HCT116 (cell line): ENCODE measurements around the gene PANK4. TPM values are rescaled to one million over a fixed set of nuclear protein-coding genes. Genes with fewer than 3 reads are reported as not detected.

Experiments used
- ATAC-seq: fragments of 200-7000 bp; cut with Tn5 transposase; 2 replicates; pipeline ENCODE4 v1.9.1; 2020; ENCODE audit warnings: mild to moderate bottlenecking, moderate library complexity
- BruUV-seq: library from RNA; stranded (reverse); fragments of 400-500 nt; replicated peaks from 2 replicates; lab custom pipeline; 2021; lab: Mats Ljungman, UMichigan
- CTCF ChIA-PET: fragments of 300-600 bp; sonication (Branson Sonifier 250); formaldehyde crosslinking; loops from one replicate; lab custom pipeline; 2021; ENCODE audit warnings: antibody characterized with exemption; lab: Charles Lee
- POLR2A ChIA-PET: fragments of 300-600, 350-600 bp; sonication (Branson Sonifier 250); formaldehyde crosslinking; loops from one replicate; lab custom pipeline; 2021; ENCODE audit warnings: antibody characterized with exemption; lab: Charles Lee
- RAD21 ChIA-PET, 2 experiments: fragments of 300-600 bp; sonication (Branson Sonifier 250); formaldehyde crosslinking; loops; one replicate each; lab custom pipeline; 2023; ENCODE audit warnings: low total read pairs in 2 of 2; ENCODE audit not compliant: uncharacterized antibody in 2 of 2, unreplicated experiment in 2 of 2, low non-redundant PET in 1 of 2; lab: Charles Lee
- DNase-seq: peaks from one replicate; pipeline ENCODE4 v3.0.0-alpha.2; 2010; ENCODE audit warnings: low read depth, low spot score
- H2AFZ ChIP-seq: fragments of 200-600 bp; shearing (Covaris generic), sonication (generic); 2 replicates; pipeline ENCODE4 v1.6.1; 2017; ENCODE audit warnings: low read depth, mixed run types, mixed read lengths, antibody characterized with exemption, low read length; ENCODE audit not compliant: poor library complexity, severe bottlenecking
- H3K27ac ChIP-seq: 2 replicates; pipeline ENCODE4 v1.5.1; 2012; ENCODE audit warnings: low read depth, low read length
- H3K27me3 ChIP-seq: fragments of 200-600 bp; sonication (generic); 2 replicates; pipeline ENCODE4 v1.6.1; 2016; ENCODE audit warnings: mixed run types, low read length, mixed read lengths; ENCODE audit not compliant: insufficient read depth
- H3K36me3 ChIP-seq, 2 experiments: fragments of 200-500 bp in 1 of 2; fragments of 200-600 bp in 1 of 2; sonication (Bioruptor generic) in 1 of 2; sonication (generic) in 1 of 2; 2 replicates each; pipeline versions ENCODE4 v1.5.1 to v1.6.1; 2014 to 2016; ENCODE audit warnings: low read length in 2 of 2, inconsistent platforms in 1 of 2, mixed read lengths in 1 of 2, mixed run types in 1 of 2; ENCODE audit not compliant: insufficient read depth in 2 of 2, control insufficient read depth in 1 of 2
- H3K4me1 ChIP-seq, 2 experiments: fragments of 200-600 bp in 1 of 2; sonication (generic) in 1 of 2; 2 replicates each; pipeline versions ENCODE4 v1.5.1 to v1.6.1; 2012 to 2017; ENCODE audit warnings: low read length in 2 of 2, inconsistent platforms in 1 of 2, mild to moderate bottlenecking in 1 of 2, mixed read lengths in 1 of 2, mixed run types in 1 of 2, moderate library complexity in 1 of 2; ENCODE audit not compliant: insufficient read depth in 2 of 2, control insufficient read depth in 1 of 2
- H3K4me2 ChIP-seq: fragments of 200-600 bp; sonication (generic); 2 replicates; pipeline ENCODE4 v1.6.1; 2017; ENCODE audit warnings: mixed run types, low read length, mixed read lengths
- H3K4me3 ChIP-seq, 2 experiments: fragments of 200-600 bp in 1 of 2; sonication (generic) in 1 of 2; replicated peaks in 1 of 2; 2 replicates each; pipeline ENCODE4 v1.5.1; 2011 to 2016; ENCODE audit warnings: low read length in 2 of 2, control low read depth in 1 of 2, low read depth in 1 of 2, mild to moderate bottlenecking in 1 of 2, mixed read lengths in 1 of 2, mixed run types in 1 of 2
- H3K79me2 ChIP-seq: fragments of 200-600 bp; sonication (generic); 2 replicates; pipeline ENCODE4 v1.6.1; 2017; ENCODE audit warnings: mild to moderate bottlenecking, mixed run types, low read length, moderate library complexity, mixed read lengths; ENCODE audit not compliant: insufficient read depth
- H3K9ac ChIP-seq: fragments of 200-600 bp; sonication (generic); 2 replicates; pipeline ENCODE4 v1.6.1; 2016; ENCODE audit warnings: low read length, mixed read lengths
- H3K9me2 ChIP-seq: fragments of 200-600 bp; sonication (generic), shearing (Covaris generic); 2 replicates; pipeline ENCODE4 v1.6.1; 2017; ENCODE audit warnings: mixed run types, mild to moderate bottlenecking, moderate library complexity; ENCODE audit not compliant: insufficient read depth
- H3K9me3 ChIP-seq, 2 experiments: fragments of 200-500 bp in 1 of 2; fragments of 200-600 bp in 1 of 2; sonication (Bioruptor generic) in 1 of 2; sonication (generic) in 1 of 2; 2 replicates each; pipeline ENCODE4 v1.6.1; 2014 to 2017; ENCODE audit warnings: low read length in 2 of 2, mixed read lengths in 2 of 2, inconsistent platforms in 1 of 2, low read depth in 1 of 2, mild to moderate bottlenecking in 1 of 2, mixed run types in 1 of 2, moderate library complexity in 1 of 2; ENCODE audit not compliant: control insufficient read depth in 1 of 2, insufficient read depth in 1 of 2
- H4K20me1 ChIP-seq: fragments of 200-600 bp; sonication (generic), shearing (Covaris generic); 2 replicates; pipeline ENCODE4 v1.6.1; 2017; ENCODE audit warnings: mixed run types, mild to moderate bottlenecking, moderate library complexity; ENCODE audit not compliant: insufficient read depth
- ATF3 ChIP-seq: IDR thresholded peaks from 2 replicates; pipeline ENCODE4 v1.6.1; 2012
- CBX3 ChIP-seq: IDR thresholded peaks from 2 replicates; pipeline ENCODE4 v1.6.1; 2012; ENCODE audit warnings: low read depth
- CEBPB ChIP-seq: IDR thresholded peaks from 2 replicates; pipeline ENCODE4 v1.6.1; 2012; ENCODE audit warnings: low read depth
- CTCF ChIP-seq, 3 experiments: fragments of 200-600 bp in 1 of 3; sonication (generic) in 1 of 3; IDR thresholded peaks in 2 of 3; conservative IDR thresholded peaks in 1 of 3; 2 replicates each; pipeline ENCODE4 v1.5.1; 2012 to 2017; ENCODE audit warnings: low read depth in 2 of 3, low read length in 2 of 3, antibody characterized with exemption in 1 of 3, borderline replicate concordance in 1 of 3, control low read depth in 1 of 3, mild to moderate bottlenecking in 1 of 3, mixed read lengths in 1 of 3, mixed run types in 1 of 3, moderate library complexity in 1 of 3; ENCODE audit not compliant: insufficient read depth in 1 of 3
- EGR1 ChIP-seq: IDR thresholded peaks from 2 replicates; pipeline ENCODE4 v1.6.1; 2012; ENCODE audit warnings: low read depth
- ELF1 ChIP-seq: IDR thresholded peaks from 2 replicates; pipeline ENCODE4 v1.6.1; 2012; ENCODE audit warnings: low read depth, borderline replicate concordance
- EZH2 ChIP-seq: fragments of 200-600 bp; sonication (generic); IDR thresholded peaks from 2 replicates; pipeline ENCODE4 v1.6.1; 2017; ENCODE audit warnings: antibody characterized with exemption, mixed run types
- EZH2phosphoT487 ChIP-seq: fragments of 200-600 bp; IDR thresholded peaks from 2 replicates; pipeline ENCODE4 v1.6.1; 2018; ENCODE audit warnings: antibody characterized with exemption, borderline replicate concordance
- MAX ChIP-seq: IDR thresholded peaks from 2 replicates; pipeline ENCODE4 v1.6.1; 2012
- POLR2A ChIP-seq: IDR thresholded peaks from 2 replicates; pipeline ENCODE4 v1.7.0; 2011; ENCODE audit warnings: borderline replicate concordance; ENCODE audit not compliant: insufficient read depth, insufficient read length; ENCODE audit errors: extremely low read depth
- POLR2AphosphoS5 ChIP-seq: IDR thresholded peaks from 2 replicates; pipeline ENCODE4 v1.6.1; 2011; ENCODE audit warnings: mild to moderate bottlenecking, low read depth, low read length, moderate library complexity
- REST ChIP-seq: IDR thresholded peaks from 2 replicates; pipeline ENCODE4 v1.6.1; 2012; ENCODE audit warnings: low read depth
- SIN3A ChIP-seq: IDR thresholded peaks from 2 replicates; pipeline ENCODE4 v1.6.1; 2012; ENCODE audit warnings: low read depth
- SP1 ChIP-seq: IDR thresholded peaks from 2 replicates; pipeline ENCODE4 v1.6.1; 2012; ENCODE audit warnings: low read depth
- SRF ChIP-seq: IDR thresholded peaks from 2 replicates; pipeline ENCODE4 v1.6.1; 2012; ENCODE audit warnings: low read depth
- TCF7L2 ChIP-seq: IDR thresholded peaks from 2 replicates; pipeline ENCODE4 v1.7.0; 2011; ENCODE audit warnings: borderline replicate concordance, inconsistent platforms; ENCODE audit not compliant: insufficient read depth, insufficient read length; ENCODE audit errors: extremely low read depth
- ZBTB33 ChIP-seq: IDR thresholded peaks from 2 replicates; pipeline ENCODE4 v1.6.1; 2011; ENCODE audit warnings: mild to moderate bottlenecking, low read length, moderate library complexity; ENCODE audit not compliant: insufficient replicate concordance; ENCODE audit errors: extremely low read depth
- ZFX ChIP-seq: fragments of 450-650 bp; IDR thresholded peaks from 2 replicates; pipeline ENCODE4 v1.6.1; 2017
- ZNF274 ChIP-seq: fragments of 200-500 bp; sonication (Bioruptor generic); IDR thresholded peaks from 2 replicates; pipeline ENCODE4 v1.6.1; 2014; ENCODE audit warnings: mild to moderate bottlenecking, low read depth, low read length, inconsistent platforms
- intact Hi-C: fragments of 100-400 bp; cut with micrococcal nuclease; formaldehyde crosslinking; loops from 2 replicates; pipeline ENCODE4 v1.10.0; 2022
- total RNA-seq: library from RNA; stranded (reverse); gene quantifications from one replicate; pipeline ENCODE4 v1.2.1, GENCODE V29; 2021; ENCODE audit not compliant: unreplicated experiment

Gene PANK4
- total RNA-seq, 1 experiment from 2014 or later = 38.5 TPM

GRCh38 chr1:2496746-2497145 lies 29.6 kb downstream of the PANK4 start:
- ChIA-PET POLR2A (no interaction called here), CTCF (no interaction called here), RAD21 (no interaction called here)
- Histone ChIP-seq H3K27me3 (no peaks in the 10 kb centered on the region), H3K9me3 (no peaks in the 10 kb centered on the region), H2AFZ (no peak overlapping the region), H3K4me1 (peaks cover 9 to 11% of the 10 kb centered on the region in 2 experiments; a peak in 3 of 4 replicates), H4K20me1 (no peaks in the 10 kb centered on the region), H3K4me3 (no peak overlapping the region), H3K4me2 (no peak overlapping the region), H3K9ac (no peak overlapping the region), H3K27ac (no peak overlapping the region), H3K79me2 (no peaks in the 10 kb centered on the region), H3K36me3 (no peaks in the 10 kb centered on the region), H3K9me2 (no peaks in the 10 kb centered on the region)
- DNase-seq (no peak), ATAC-seq (no peak)
- no TSS peak for BruUV-seq
- intact Hi-C loops = no loop called here
- TF ChIP-seq CBX3 = no peak
- TF ChIP-seq ELF1 = no peak
- no peak for TF ChIP-seq CTCF (IDR thresholded peaks at IDR 0.05 in 2 of 3, conservative IDR thresholded peaks at IDR 0.05 in 1 of 3; ENCODE audit: borderline replicate concordance in 1 of 3, insufficient read depth in 1 of 3, low read depth in 2 of 3, low read length in 2 of 3)
- no peak for TF ChIP-seq ZNF274
- TF ChIP-seq SIN3A = no peak
- TF ChIP-seq TCF7L2 = no peak
- TF ChIP-seq EGR1 = no peak
- no peak for TF ChIP-seq POLR2AphosphoS5
- TF ChIP-seq REST = no peak
- no peak for TF ChIP-seq MAX
- TF ChIP-seq SRF = no peak
- TF ChIP-seq CEBPB = no peak
- TF ChIP-seq EZH2 = no peak
- no peak for TF ChIP-seq ZBTB33
- no peak for TF ChIP-seq ZFX
- no peak for TF ChIP-seq EZH2phosphoT487
- TF ChIP-seq ATF3 = no peak
- TF ChIP-seq SP1 = no peak
- TF ChIP-seq POLR2A = no peak
